ENCODE results near the gene SCNN1G.

- TF ChIP-seq CTCF (IDR thresholded peaks at IDR 0.05): no peak
- no peak for TF ChIP-seq EP300 (IDR thresholded peaks at IDR 0.05)
- TF ChIP-seq POLR2A (IDR thresholded peaks at IDR 0.05): no peak
These were observed 43.1 kb downstream of the SCNN1G start for GRCh38 chr16:23225634-23226033.

Data from tibial nerve (tissue), 4 donors.